ENCODE results near the gene GRM7.

Gene GRM7

DNA sequence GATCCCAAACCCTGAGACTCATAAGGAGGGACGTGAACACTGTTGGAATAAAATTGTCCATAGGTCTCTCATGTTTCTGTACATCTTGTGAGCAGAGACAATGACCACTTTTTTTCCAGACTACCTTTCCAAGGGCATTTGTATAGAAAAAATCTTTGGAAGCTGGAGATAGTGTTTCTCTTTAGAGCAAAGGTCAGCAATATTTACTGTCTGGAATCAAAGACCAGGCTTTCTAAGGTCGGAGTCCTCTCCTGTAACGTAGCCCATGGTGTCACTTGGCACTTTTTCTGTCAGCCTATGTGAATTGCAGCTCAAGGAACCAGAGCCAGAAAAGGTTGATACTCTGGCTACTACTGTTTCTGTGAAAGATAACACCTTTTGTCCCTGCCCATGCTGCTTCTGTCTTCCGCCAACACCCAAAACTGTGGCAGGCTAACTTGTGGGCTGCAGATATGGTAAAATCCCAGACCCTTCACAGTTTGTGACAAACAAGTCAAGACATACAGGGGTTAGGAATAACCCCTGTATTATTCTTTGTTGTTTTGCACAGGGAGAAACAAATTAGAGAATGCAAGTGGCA lies 578.3 kb downstream of the GRM7 start:
- in situ Hi-C loops (cut with MboI; ENCODE audit: low pct_unique_long_range_greater_than_20kb, low sequenced_read_pairs, unreplicated experiment) = no loop called here
- TF ChIP-seq, protein P1, sequence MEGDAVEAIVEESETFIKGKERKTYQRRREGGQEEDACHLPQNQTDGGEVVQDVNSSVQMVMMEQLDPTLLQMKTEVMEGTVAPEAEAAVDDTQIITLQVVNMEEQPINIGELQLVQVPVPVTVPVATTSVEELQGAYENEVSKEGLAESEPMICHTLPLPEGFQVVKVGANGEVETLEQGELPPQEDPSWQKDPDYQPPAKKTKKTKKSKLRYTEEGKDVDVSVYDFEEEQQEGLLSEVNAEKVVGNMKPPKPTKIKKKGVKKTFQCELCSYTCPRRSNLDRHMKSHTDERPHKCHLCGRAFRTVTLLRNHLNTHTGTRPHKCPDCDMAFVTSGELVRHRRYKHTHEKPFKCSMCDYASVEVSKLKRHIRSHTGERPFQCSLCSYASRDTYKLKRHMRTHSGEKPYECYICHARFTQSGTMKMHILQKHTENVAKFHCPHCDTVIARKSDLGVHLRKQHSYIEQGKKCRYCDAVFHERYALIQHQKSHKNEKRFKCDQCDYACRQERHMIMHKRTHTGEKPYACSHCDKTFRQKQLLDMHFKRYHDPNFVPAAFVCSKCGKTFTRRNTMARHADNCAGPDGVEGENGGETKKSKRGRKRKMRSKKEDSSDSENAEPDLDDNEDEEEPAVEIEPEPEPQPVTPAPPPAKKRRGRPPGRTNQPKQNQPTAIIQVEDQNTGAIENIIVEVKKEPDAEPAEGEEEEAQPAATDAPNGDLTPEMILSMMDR (IDR thresholded peaks at IDR 0.05; ENCODE audit: extremely low read depth, insufficient read depth, missing control alignments) = no peak
- DNase-seq (ENCODE audit: low spot score) = no peak

DNA sequence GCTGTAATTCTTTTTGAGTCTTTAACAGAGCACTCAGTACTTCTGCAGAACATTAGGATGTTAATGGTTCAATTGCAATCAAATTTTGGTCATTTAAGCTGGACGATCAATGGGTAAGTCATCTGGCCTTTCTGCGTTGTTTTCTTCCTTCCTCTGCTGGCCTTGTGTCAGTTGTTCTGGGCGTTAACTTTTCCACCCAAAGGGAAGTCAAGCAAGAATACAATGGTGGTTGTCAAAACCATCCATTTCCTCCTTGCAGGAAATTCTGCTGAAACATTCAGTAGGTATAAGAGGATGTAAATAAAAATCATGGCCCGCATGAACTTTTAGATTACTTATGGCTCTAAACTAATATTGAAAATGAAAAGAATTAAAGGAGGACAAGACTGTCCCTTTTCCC lies 584.0 kb downstream of the GRM7 start:
- in situ Hi-C loops (cut with MboI; ENCODE audit: low pct_unique_long_range_greater_than_20kb, low sequenced_read_pairs, unreplicated experiment) = no loop called here

DNA sequence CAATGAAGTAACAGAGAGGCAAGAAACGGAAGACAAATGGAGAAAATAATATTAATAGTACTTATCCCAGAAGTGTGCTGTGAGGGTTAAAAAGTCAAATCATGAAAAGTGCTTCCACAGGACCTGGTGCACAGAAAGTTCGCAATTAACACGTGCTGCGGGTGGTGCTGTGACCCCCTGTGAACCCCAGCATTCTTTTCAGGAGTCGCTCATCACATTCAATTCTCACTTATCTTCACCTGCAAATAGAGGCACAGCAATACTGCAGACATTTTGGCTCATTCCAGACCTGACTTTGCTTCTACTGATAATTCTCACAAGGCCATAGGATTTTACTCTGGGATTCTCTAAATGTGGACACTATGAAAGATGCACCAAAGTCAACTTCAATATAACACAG lies 584.4 kb downstream of the GRM7 start:
- TF ChIP-seq, protein P1 (IDR thresholded peaks at IDR 0.05; ENCODE audit: extremely low read depth, insufficient read depth, missing control alignments) = no peak
- in situ Hi-C loops (cut with MboI; ENCODE audit: low pct_unique_long_range_greater_than_20kb, low sequenced_read_pairs, unreplicated experiment) = no loop called here
- DNase-seq (ENCODE audit: low spot score) = no peak

More for the DNA sequence above, 584.0 kb downstream of the GRM7 start:
- no peak for DNase-seq (ENCODE audit: low spot score)
- TF ChIP-seq, protein P1 (IDR thresholded peaks at IDR 0.05; ENCODE audit: extremely low read depth, insufficient read depth, missing control alignments) = no peak

DNA sequence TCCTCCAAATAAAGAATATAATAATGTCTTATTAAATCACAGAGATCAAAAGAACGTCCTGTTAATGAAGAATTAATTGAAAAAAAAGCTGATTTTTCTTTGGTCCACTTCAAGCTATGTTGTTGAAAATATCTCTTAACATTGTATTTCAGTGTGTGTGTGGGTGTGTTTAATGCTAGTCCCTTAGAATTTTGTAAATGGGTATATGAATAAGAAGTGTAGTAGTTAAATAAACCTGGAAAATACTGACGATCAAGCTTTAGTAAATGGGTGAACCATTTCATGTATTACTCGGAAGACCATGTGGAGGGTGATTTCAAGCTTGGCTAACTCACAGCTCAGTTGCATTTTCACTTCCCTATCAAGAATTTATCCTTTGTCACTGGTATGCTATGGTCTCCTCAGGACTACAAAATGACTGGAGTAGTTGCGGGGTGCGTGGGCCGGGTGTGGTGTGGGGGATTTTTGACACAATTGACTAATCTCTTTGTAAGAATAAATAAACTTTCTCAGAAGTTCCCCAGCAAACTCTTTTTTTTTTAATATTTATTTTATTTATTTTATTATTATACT lies 586.4 kb downstream of the GRM7 start:
- DNase-seq (ENCODE audit: low spot score) = peak; percentile 14
- TF ChIP-seq, protein P1 (IDR thresholded peaks at IDR 0.05; ENCODE audit: extremely low read depth, insufficient read depth, missing control alignments) = no peak
- in situ Hi-C loops (cut with MboI; ENCODE audit: low pct_unique_long_range_greater_than_20kb, low sequenced_read_pairs, unreplicated experiment) = no loop called here

DNA sequence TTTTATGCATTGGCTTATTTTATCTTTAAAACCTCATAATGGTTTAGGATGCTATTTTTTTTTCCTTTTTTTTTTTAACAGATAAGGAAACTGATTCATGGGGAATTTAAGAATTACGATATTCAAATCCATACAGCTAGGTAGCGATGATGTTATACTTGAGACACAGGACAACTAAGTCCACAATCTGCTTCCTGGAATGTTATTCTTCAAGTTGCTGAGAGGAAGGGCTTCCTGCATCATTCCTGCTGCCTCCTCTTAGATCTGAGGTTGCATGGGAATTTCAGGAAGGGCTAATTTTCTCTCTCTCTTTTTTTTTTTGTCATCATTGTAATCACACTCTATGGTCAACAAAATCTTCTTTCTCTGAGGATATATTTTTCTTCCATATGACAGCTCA lies 595.5 kb downstream of the GRM7 start:
- TF ChIP-seq, protein P1 (IDR thresholded peaks at IDR 0.05; ENCODE audit: extremely low read depth, insufficient read depth, missing control alignments) = no peak
- in situ Hi-C loops (cut with MboI; ENCODE audit: low pct_unique_long_range_greater_than_20kb, low sequenced_read_pairs, unreplicated experiment) = no loop called here
- DNase-seq (ENCODE audit: low spot score) = no peak

DNA sequence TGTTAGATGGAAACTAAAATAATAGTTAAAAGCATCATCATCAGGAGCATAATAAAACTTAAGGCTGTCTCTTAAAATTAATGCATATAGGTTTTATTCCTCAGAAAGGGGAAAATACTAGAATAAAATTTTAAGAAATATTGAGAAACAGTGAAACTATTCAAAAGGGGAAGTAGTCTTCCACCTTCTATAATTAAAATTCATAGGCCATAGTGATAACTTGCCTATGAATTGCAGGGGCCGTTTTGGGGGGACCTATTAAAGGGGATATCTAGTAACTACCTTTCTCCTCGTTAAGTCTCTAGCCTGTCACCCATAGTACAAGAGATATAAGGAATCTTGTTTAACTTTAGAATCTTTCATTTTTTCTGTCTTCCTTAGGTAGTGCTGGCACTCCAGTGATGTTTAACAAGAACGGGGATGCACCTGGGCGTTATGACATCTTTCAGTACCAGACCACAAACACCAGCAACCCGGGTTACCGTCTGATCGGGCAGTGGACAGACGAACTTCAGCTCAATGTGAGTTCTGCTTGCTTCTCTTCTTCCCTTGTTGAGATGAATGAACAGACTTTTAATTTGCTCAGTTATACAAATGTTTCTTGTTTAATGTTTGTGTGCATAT lies 600.4 kb downstream of the GRM7 start:
- DNase-seq (ENCODE audit: low spot score) = peak; percentile 6
- in situ Hi-C loops (cut with MboI; ENCODE audit: low pct_unique_long_range_greater_than_20kb, low sequenced_read_pairs, unreplicated experiment) = no loop called here
- TF ChIP-seq, protein P1 (IDR thresholded peaks at IDR 0.05; ENCODE audit: extremely low read depth, insufficient read depth, missing control alignments) = no peak
